ENCODE data around the gene FAM47C. TPM values are rescaled to one million over a fixed set of nuclear protein-coding genes. Genes with fewer than 3 reads are reported as not detected.
"Not testable (repeated sequence)": the region's sequence is repeated elsewhere in the genome, so short reads cannot be mapped to it uniquely, and the experiment has no call there.

Gene FAM47C
- total RNA-seq (2014; rRNA removed; shearing (Covaris generic)): not detected in 2 replicates
- polyA plus RNA-seq (2015; cell fraction: cytosol; rRNA removed): not detected in 2 replicates
- not detected in 2 replicates for polyA plus RNA-seq (2015; cell fraction: nucleus; rRNA removed)

GRCh38 chrX:37008182-37008581, at the start of gene FAM47C:
TSS of gene FAM47C (plus strand) at chrX:37008366. CDS start at chrX:37008411, 45 bp downstream.
- not testable (repeated sequence) for DNase-seq (ENCODE audit: low read depth)

GRCh38 chrX:36961590-36961989, 46.6 kb upstream of the FAM47C start:
- no peak for DNase-seq (ENCODE audit: low read depth)

GRCh38 chrX:36963069-36963808, 44.9 kb upstream of the FAM47C start:
- no peak for DNase-seq (ENCODE audit: low read depth)

GRCh38 chrX:36963852-36964251, 44.3 kb upstream of the FAM47C start:
- DNase-seq (ENCODE audit: low read depth): no peak

GRCh38 chrX:36973575-36973974, 34.6 kb upstream of the FAM47C start:
- no peak for DNase-seq (ENCODE audit: low read depth)

GRCh38 chrX:36974911-36975310, 33.3 kb upstream of the FAM47C start:
- DNase-seq (ENCODE audit: low read depth): no peak

- DNase-seq (ENCODE audit: low read depth): peak; percentile 79
Measured at GRCh38 chrX:36978886-36979285, 29.3 kb upstream of the FAM47C start.

- no peak for DNase-seq (ENCODE audit: low read depth)
Measured at GRCh38 chrX:36983831-36984230, 24.3 kb upstream of the FAM47C start.

GRCh38 chrX:36985416-36986209, 22.6 kb upstream of the FAM47C start:
- peak; percentile 46 for DNase-seq (ENCODE audit: low read depth)

- DNase-seq (ENCODE audit: low read depth): no peak
Measured at GRCh38 chrX:36986231-36986630, 21.9 kb upstream of the FAM47C start.

GRCh38 chrX:36987212-36987611, 21.0 kb upstream of the FAM47C start:
- not testable (repeated sequence) for DNase-seq (ENCODE audit: low read depth)

GRCh38 chrX:37000140-37000539, 8.0 kb upstream of the FAM47C start:
- DNase-seq (ENCODE audit: low read depth): no peak

GRCh38 chrX:37010496-37010895, 2.3 kb downstream of the FAM47C start:
- DNase-seq (ENCODE audit: low read depth): no peak

- DNase-seq (ENCODE audit: low read depth): peak; percentile 67
Measured at GRCh38 chrX:37034260-37034659, 26.1 kb downstream of the FAM47C start.

GRCh38 chrX:37036674-37037220, 28.6 kb downstream of the FAM47C start:
- not testable (repeated sequence) for DNase-seq (ENCODE audit: low read depth)

GRCh38 chrX:37038814-37039213, 30.6 kb downstream of the FAM47C start:
- not testable (repeated sequence) for DNase-seq (ENCODE audit: low read depth)

GRCh38 chrX:37042956-37043885, 35.1 kb downstream of the FAM47C start:
- not testable (repeated sequence) for DNase-seq (ENCODE audit: low read depth)

GRCh38 chrX:37047776-37048175, 39.6 kb downstream of the FAM47C start:
- no peak for DNase-seq (ENCODE audit: low read depth)

GRCh38 chrX:37057572-37057971, 49.4 kb downstream of the FAM47C start:
- not testable (repeated sequence) for DNase-seq (ENCODE audit: low read depth)

- DNase-seq (ENCODE audit: low read depth): peak; percentile 35
Measured at GRCh38 chrX:37060999-37061398, 52.8 kb downstream of the FAM47C start.

Measured in HT1080 (cell line).